HG02852 (cell line): ENCODE results near the gene CNN2.

Experiments used
- ATAC-seq: cut with Tn5 transposase; IDR thresholded peaks from one replicate; pipeline ENCODE4 v1.9.1; 2021; ENCODE audit warnings: mild to moderate bottlenecking, moderate library complexity; ENCODE audit not compliant: unreplicated experiment

The CNN2 gene

GRCh38 chr19:1047696-1048147 is 21.3 kb downstream of the CNN2 start:
- no peak for ATAC-seq

GRCh38 chr19:1049106-1049505 is 22.7 kb downstream of the CNN2 start:
- no peak for ATAC-seq

GRCh38 chr19:1049800-1050199 is 23.4 kb downstream of the CNN2 start:
- ATAC-seq, result no peak

- ATAC-seq, result no peak
These were observed 24.8 kb downstream of the CNN2 start for GRCh38 chr19:1050989-1051788.

DNA sequence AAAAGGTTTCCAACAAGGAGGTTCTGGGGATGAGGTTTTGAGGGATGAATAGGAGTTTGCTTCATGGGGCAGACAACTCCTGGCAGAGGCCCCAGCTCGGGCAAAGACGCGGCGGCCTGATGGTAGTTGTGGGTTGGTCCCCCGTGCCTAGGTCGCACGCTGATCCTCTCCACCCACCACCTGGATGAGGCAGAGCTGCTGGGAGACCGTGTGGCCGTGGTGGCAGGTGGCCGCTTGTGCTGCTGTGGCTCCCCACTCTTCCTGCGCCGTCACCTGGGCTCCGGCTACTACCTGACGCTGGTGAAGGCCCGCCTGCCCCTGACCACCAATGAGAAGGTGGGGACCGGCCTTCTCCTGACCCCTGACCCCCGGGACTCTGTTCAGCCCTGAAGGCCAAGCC is 25.4 kb downstream of the CNN2 start:
- ATAC-seq, result no peak

DNA sequence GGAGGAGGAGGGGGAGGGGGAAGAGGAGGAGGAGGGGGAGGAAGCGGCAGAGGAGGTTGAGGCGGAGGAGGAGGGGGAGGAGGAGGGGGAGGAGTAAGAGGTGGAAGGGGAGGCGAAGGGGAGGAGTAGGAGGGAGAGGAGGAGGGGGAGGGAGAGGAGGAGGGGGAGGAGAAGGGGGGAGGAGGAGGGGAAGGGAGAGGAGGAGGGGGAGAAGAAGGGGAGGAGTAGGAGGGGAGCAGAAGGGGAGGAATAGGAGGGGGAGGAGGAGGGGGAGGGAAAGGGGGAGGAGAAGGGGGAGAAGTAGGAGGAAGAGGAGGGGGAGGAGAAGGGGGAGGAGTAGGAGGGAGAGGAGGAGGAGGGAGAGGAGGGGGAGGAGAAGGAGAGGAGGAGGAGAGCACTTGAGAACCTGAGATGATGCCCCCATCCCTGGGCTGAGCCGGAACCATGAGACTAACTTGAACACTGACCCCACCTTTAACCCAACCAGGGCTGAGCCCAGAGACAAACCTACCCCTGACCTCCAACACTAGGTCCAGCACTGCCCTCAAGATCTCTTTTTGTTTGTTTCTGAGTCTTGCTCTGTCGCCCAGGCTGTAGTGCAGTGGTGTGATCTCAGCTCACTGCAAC is 26.1 kb downstream of the CNN2 start:
- ATAC-seq, result no peak

- ATAC-seq, result no peak
These were observed 27.0 kb downstream of the CNN2 start for GRCh38 chr19:1053176-1054101.

DNA sequence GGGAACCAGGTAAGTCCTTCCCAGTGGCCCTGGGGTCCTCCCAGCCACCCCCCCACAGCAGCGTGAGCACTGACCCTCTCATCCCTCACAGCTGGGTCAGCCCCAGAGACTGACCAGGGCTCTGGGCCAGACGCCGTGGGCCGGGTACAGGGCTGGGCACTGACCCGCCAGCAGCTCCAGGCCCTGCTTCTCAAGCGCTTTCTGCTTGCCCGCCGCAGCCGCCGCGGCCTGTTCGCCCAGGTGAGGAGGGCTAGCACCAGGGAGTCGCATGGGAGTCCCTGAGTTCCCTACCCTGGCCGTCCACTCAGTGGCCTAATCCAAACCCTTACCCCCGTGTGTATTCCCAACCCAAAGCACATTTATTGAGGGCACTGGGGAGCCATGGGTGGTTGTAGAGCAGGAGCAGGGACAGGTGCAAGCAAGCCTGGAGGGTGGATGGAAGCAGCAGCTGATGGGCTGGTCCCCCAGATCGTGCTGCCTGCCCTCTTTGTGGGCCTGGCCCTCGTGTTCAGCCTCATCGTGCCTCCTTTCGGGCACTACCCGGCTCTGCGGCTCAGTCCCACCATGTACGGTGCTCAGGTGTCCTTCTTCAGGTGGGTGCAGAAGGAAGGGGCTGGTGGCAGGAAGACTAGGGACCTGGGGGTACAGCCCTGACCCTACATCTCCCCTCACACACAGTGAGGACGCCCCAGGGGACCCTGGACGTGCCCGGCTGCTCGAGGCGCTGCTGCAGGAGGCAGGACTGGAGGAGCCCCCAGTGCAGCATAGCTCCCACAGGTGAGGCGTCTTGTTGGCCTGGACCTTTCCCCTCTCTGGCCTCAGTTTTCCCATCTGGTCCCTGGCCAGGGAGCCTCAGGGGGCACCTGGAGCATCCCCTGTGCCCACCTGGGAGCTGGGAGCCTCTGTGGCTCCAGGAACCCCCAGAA is 28.0 kb downstream of the CNN2 start:
- no peak for ATAC-seq

GRCh38 chr19:1055028-1055425 is 28.6 kb downstream of the CNN2 start:
- no peak for ATAC-seq

DNA sequence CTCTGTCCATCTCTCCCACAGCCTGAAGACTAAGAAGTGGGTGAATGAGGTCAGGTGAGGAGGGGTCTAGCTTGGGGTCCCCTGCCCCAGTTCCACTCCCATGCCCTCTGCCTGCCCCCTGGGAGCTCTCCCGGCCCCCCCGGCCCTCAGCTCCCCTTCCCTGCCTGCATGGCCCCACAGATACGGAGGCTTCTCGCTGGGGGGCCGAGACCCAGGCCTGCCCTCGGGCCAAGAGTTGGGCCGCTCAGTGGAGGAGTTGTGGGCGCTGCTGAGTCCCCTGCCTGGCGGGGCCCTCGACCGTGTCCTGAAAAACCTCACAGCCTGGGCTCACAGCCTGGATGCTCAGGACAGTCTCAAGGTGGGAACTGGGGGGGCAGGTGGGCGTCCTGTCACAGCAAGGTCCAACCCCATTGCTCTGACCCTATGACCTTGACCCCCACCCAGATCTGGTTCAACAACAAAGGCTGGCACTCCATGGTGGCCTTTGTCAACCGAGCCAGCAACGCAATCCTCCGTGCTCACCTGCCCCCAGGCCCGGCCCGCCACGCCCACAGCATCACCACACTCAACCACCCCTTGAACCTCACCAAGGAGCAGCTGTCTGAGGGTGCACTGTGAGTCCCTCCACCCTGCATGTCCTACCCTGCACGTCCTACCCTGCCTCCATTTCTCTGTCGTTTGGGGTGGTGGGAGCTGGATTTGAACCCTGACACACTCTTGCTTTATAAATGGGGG is 29.6 kb downstream of the CNN2 start:
- ATAC-seq, result no peak

- ATAC-seq, result no peak
These were observed 30.9 kb downstream of the CNN2 start for GRCh38 chr19:1057176-1057855.

DNA sequence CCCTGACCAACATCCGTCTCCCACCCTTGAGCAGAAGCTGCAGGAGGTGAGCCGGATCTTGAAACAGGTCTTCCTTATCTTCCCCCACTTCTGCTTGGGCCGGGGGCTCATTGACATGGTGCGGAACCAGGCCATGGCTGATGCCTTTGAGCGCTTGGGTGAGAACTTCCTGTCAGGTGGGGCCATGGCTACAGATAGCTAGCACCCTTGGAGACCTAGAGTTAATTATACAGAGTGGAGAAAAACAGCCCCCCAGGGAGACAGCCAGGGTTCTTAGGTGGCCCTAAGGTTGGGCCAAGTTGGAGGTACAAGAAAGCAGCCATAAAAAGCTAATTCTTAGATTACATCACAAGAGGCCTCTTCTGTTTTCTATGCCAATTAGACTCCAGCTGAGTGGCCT is 31.7 kb downstream of the CNN2 start:
- ATAC-seq, result no peak

- no peak for ATAC-seq
These were observed 34.3 kb downstream of the CNN2 start for GRCh38 chr19:1060689-1061088.

DNA sequence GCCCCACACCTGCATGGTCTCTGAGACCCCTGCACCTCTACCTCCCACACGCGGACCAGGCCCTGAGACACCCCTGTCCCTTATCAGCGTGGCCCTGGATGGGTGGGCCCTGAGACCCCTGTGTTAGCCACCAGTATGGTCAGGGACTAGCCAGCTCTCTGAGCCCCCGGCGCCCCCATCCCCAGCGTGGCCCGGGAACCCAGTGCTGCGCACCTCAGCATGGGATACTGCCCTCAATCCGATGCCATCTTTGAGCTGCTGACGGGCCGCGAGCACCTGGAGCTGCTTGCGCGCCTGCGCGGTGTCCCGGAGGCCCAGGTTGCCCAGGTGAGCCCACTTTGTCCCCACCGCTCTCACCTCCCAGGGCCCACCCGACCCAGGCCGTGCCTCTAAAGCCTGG is 35.6 kb downstream of the CNN2 start:
- no peak for ATAC-seq

- no peak for ATAC-seq
These were observed 36.1 kb downstream of the CNN2 start for GRCh38 chr19:1062387-1063029.

DNA sequence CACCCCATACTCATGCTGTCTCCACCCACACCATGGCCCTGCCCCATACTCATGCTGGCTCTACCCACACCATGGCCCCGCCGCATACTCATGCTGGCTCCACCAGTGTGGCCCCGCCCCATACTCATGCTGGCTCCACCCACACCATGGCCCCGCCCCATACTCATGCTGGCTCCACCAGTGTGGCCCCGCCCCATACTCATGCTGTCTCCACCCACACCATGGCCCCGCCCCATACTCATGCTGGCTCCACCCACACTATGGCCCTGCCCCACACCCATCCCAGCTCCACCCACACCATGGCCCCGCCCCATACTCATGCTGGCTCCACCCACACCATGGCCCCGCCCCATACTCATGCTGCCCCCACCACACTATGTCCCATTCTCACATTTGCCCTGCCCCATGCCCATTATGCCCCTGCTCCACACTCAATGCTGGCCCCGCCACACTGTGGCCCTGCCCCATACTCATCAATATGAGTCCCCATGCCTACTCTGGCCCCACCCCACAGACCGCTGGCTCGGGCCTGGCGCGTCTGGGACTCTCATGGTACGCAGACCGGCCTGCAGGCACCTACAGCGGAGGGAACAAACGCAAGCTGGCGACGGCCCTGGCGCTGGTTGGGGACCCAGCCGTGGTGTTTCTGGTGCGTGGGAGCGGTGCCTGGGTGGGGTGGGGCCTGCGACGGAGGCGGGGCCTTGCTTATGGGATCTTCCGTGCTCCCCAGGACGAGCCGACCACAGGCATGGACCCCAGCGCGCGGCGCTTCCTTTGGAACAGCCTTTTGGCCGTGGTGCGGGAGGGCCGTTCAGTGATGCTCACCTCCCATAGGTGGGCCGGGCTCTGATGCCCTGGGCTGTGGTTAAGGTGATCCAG is 36.9 kb downstream of the CNN2 start:
- no peak for ATAC-seq

DNA sequence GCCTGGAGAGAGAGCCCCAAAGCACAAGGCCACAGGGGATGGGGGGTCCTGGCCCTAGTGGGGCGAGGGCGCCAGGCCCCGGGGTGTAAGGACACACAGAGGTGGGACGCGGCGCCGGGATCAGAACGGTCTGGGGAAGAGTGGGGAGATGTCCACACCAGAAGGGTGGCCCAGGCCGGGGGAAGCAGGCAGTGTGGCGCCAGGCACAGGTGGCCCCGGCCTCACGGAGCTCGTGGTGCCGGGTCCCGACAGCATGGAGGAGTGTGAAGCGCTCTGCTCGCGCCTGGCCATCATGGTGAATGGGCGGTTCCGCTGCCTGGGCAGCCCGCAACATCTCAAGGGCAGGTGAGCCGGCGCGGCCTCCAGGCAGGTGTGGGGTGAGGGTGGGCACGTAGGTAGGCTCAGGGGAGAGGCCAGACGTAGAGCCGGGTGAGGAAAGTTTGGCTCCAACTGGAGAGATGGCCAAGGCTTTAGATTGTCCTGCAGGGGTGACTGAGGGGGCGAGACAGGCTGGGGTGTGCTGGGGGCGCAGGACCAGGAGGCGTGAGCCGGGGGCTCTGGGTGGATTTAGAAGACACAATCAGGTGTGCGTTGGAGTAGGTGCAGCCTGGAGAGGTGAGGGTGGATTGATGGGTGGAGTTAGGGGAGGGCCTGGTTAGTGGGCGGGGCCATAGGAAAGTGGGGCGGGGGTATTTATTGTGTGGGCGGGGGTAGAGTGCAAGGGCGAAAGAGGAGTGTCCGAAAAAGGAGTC is 37.7 kb downstream of the CNN2 start:
- ATAC-seq, result no peak
